Panc1 (cell line): ENCODE data around the gene ROR1.
"Not testable (repeated sequence)": the region's sequence is repeated elsewhere in the genome, so short reads cannot be mapped to it uniquely, and the experiment has no call there.

Source experiments
- POLR2AphosphoS5 ChIP-seq: IDR thresholded peaks from 2 replicates; pipeline ENCODE4 v1.6.1; 2012; ENCODE audit warnings: mild to moderate bottlenecking, low read depth, low read length, moderate library complexity
- TF ChIP-seq, protein P1 (sequence below): fragments of 450-650 bp; IDR thresholded peaks from 2 replicates; pipeline ENCODE4 v1.5.1; 2017; ENCODE audit warnings: mild to moderate bottlenecking

DNA sequence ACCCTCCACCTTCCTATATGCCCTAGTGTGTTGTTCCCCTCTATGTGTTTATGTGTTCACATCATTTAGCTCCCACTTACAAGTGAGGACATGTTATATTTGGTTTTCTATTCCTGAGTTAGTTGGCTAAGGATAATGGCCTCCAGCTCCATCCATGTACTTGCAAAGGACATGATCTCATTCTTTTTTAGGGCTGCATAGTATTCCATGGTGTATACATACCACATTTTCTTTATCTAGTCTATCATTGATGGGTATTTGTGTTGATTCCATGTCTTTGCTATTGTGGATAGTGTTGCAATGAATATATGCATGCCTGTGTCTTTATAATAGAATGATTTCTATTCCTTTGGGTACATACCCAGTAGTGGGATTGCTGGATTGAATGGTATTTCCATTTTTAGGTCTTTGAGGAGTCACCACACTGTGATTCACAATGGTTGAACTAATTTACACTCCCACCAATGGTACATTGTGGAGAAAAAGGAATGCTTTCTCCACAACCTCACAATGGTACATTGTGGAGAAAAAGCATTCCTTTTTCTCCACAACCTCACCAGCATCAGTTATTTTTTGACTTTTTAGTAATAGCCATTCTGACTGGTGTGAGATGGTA, 52.5 kb downstream of the ROR1 start:
- TF ChIP-seq, protein P1, sequence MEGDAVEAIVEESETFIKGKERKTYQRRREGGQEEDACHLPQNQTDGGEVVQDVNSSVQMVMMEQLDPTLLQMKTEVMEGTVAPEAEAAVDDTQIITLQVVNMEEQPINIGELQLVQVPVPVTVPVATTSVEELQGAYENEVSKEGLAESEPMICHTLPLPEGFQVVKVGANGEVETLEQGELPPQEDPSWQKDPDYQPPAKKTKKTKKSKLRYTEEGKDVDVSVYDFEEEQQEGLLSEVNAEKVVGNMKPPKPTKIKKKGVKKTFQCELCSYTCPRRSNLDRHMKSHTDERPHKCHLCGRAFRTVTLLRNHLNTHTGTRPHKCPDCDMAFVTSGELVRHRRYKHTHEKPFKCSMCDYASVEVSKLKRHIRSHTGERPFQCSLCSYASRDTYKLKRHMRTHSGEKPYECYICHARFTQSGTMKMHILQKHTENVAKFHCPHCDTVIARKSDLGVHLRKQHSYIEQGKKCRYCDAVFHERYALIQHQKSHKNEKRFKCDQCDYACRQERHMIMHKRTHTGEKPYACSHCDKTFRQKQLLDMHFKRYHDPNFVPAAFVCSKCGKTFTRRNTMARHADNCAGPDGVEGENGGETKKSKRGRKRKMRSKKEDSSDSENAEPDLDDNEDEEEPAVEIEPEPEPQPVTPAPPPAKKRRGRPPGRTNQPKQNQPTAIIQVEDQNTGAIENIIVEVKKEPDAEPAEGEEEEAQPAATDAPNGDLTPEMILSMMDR = not testable (repeated sequence)
- not testable (repeated sequence) for TF ChIP-seq POLR2AphosphoS5
